Astrocyte (in vitro differentiated cells and primary cell): ENCODE measurements around the gene KDM3B. TPM values are rescaled to one million over a fixed set of nuclear protein-coding genes. Genes with fewer than 3 reads are reported as not detected.

Experiments
- DNase-seq: peaks from one replicate; pipeline ENCODE4 v3.0.0-alpha.2; 2010; ENCODE audit warnings: low read depth
- FAIRE-seq: peaks from 2 replicates; lab custom pipeline; 2011; peaks lifted over from hg19 to GRCh38; lab: Jason Lieb, UNC
- H2AFZ ChIP-seq: 2 replicates; pipeline ENCODE4 v1.6.0; 2012; ENCODE audit warnings: low read depth, low read length, inconsistent platforms
- H3K27ac ChIP-seq: 2 replicates; pipeline ENCODE4 v1.5.1; 2011; ENCODE audit warnings: low read depth, low read length, inconsistent platforms
- H3K27me3 ChIP-seq: 2 replicates; pipeline ENCODE4 v1.6.0; 2011; ENCODE audit warnings: low read length, inconsistent platforms; ENCODE audit not compliant: insufficient read depth
- H3K36me3 ChIP-seq: 2 replicates; pipeline ENCODE4 v1.5.1; 2011; ENCODE audit warnings: low read length, inconsistent platforms; ENCODE audit not compliant: insufficient read depth
- H3K4me1 ChIP-seq: 2 replicates; pipeline ENCODE4 v1.5.1; 2011; ENCODE audit warnings: low read length, inconsistent platforms; ENCODE audit not compliant: insufficient read depth
- H3K4me2 ChIP-seq: 2 replicates; pipeline ENCODE4 v1.6.0; 2012; ENCODE audit warnings: low read length, inconsistent platforms
- H3K4me3 ChIP-seq: 2 replicates; pipeline ENCODE4 v1.5.1; 2011; ENCODE audit warnings: low read depth, mild to moderate bottlenecking, low read length, inconsistent platforms; ENCODE audit not compliant: insufficient read depth
- H3K79me2 ChIP-seq: 2 replicates; pipeline ENCODE4 v1.6.0; 2012; ENCODE audit warnings: mild to moderate bottlenecking, low read length, inconsistent platforms; ENCODE audit not compliant: insufficient read depth
- H3K9ac ChIP-seq: 2 replicates; pipeline ENCODE4 v1.6.0; 2012; ENCODE audit warnings: mild to moderate bottlenecking, low read length, inconsistent platforms
- H3K9me3 ChIP-seq: 2 replicates; pipeline ENCODE4 v1.5.1; 2012; ENCODE audit warnings: low read depth, mild to moderate bottlenecking, low read length, inconsistent platforms; ENCODE audit not compliant: insufficient read depth
- H4K20me1 ChIP-seq: 2 replicates; pipeline ENCODE4 v1.6.0; 2012; ENCODE audit warnings: low read length, inconsistent platforms; ENCODE audit not compliant: insufficient read depth
- H3K27ac Mint-ChIP-seq: one replicate; pipeline ENCODE4 v1.8.0; 2021; ENCODE audit warnings: mild to moderate bottlenecking, mixed read lengths; ENCODE audit not compliant: unreplicated experiment
- H3K27me3 Mint-ChIP-seq: one replicate; pipeline ENCODE4 v1.8.0; 2021; ENCODE audit warnings: low read depth, mixed read lengths; ENCODE audit not compliant: unreplicated experiment
- H3K36me3 Mint-ChIP-seq: one replicate; pipeline ENCODE4 v1.8.0; 2021; ENCODE audit warnings: low read depth, mixed read lengths; ENCODE audit not compliant: unreplicated experiment
- H3K4me1 Mint-ChIP-seq: one replicate; pipeline ENCODE4 v1.8.0; 2021; ENCODE audit warnings: low read depth, mixed read lengths; ENCODE audit not compliant: unreplicated experiment
- H3K4me3 Mint-ChIP-seq: one replicate; pipeline ENCODE4 v1.8.0; 2021; ENCODE audit warnings: mild to moderate bottlenecking, moderate library complexity, mixed read lengths; ENCODE audit not compliant: unreplicated experiment
- H3K9me3 Mint-ChIP-seq: one replicate; pipeline ENCODE4 v1.8.0; 2021; ENCODE audit warnings: mild to moderate bottlenecking, mixed read lengths; ENCODE audit not compliant: unreplicated experiment
- CTCF ChIP-seq: IDR thresholded peaks from 2 replicates; pipeline ENCODE4 v1.5.1; 2011; ENCODE audit warnings: low read depth, mild to moderate bottlenecking, inconsistent platforms, low read length, moderate library complexity; ENCODE audit not compliant: insufficient read depth
- EZH2 ChIP-seq: IDR thresholded peaks from 2 replicates; pipeline ENCODE4 v1.6.1; 2012; ENCODE audit warnings: mild to moderate bottlenecking, low read length, inconsistent platforms; ENCODE audit not compliant: insufficient read depth
- total RNA-seq: library from RNA; stranded (reverse); gene quantifications from 2 replicates; pipeline ENCODE4 v1.2.1, GENCODE V29; 2021

The KDM3B gene
- total RNA-seq, 1 donor from 2014 or later = 48.6 TPM

GRCh38 chr5:138337685-138338410 lies 14.6 kb upstream of the KDM3B start, which contains the start of gene FAM53C:
FAM53C (plus strand) TSS chr5:138338266; CDS start chr5:138341336, 3,070 bp downstream.
- peak within 1 kb of the TSS; percentile 95 for H2AFZ ChIP-seq
- FAIRE-seq (no peak), DNase-seq (peak; percentile 89)
- Mint-ChIP-seq H3K27ac (peak within 1 kb of the TSS; percentile 100), H3K36me3 (peaks cover 8% of the 10 kb centered on the region), H3K27me3 (no peaks in the 10 kb centered on the region), H3K4me3 (peak within 1 kb of the TSS; percentile 98), H3K9me3 (no peaks in the 10 kb centered on the region), H3K4me1 (peaks cover 30% of the 10 kb centered on the region)
- peak within 1 kb of the TSS; percentile 99 for H3K27ac ChIP-seq
- TF ChIP-seq EZH2 = no peak
- TF ChIP-seq CTCF = no peak
- H3K79me2 ChIP-seq = peaks cover 43% of the 10 kb centered on the region
- peak within 1 kb of the TSS; percentile 97 for H3K9ac ChIP-seq
- peaks cover 36% of the 10 kb centered on the region for H4K20me1 ChIP-seq
- peak within 1 kb of the TSS; percentile 97 for H3K4me2 ChIP-seq
- peaks cover 12% of the 10 kb centered on the region for H3K4me1 ChIP-seq
- H3K36me3 ChIP-seq = peaks cover 5% of the 10 kb centered on the region
- H3K4me3 ChIP-seq = peak within 1 kb of the TSS; percentile 86
- H3K9me3 ChIP-seq = no peaks in the 10 kb centered on the region
- H3K27me3 ChIP-seq = no peaks in the 10 kb centered on the region

GRCh38 chr5:138338411-138339090 lies 13.9 kb upstream of the KDM3B start:
- no peak overlapping the region for H2AFZ ChIP-seq
- peak overlapping the region; percentile 86 for H3K4me3 ChIP-seq
- DNase-seq (no peak), FAIRE-seq (no peak)
- Mint-ChIP-seq H3K9me3 (no peaks in the 10 kb centered on the region), H3K27ac (peak overlapping the region; percentile 96), H3K4me1 (peaks cover 30% of the 10 kb centered on the region), H3K27me3 (no peaks in the 10 kb centered on the region), H3K4me3 (peak overlapping the region; percentile 97), H3K36me3 (peaks cover 9% of the 10 kb centered on the region)
- H3K27me3 ChIP-seq = no peaks in the 10 kb centered on the region
- TF ChIP-seq EZH2 (no peak), CTCF (no peak)
- H3K9ac ChIP-seq = peak overlapping the region; percentile 97
- H3K4me2 ChIP-seq = peak overlapping the region; percentile 97
- no peaks in the 10 kb centered on the region for H3K9me3 ChIP-seq
- peaks cover 7% of the 10 kb centered on the region for H3K36me3 ChIP-seq
- peak overlapping the region; percentile 99 for H3K27ac ChIP-seq
- peaks cover 46% of the 10 kb centered on the region for H3K79me2 ChIP-seq
- peaks cover 39% of the 10 kb centered on the region for H4K20me1 ChIP-seq
- peaks cover 12% of the 10 kb centered on the region for H3K4me1 ChIP-seq
